ENCODE measurements around the gene ATG9B.

Gene ATG9B

GRCh38 chr7:151003572-151003971, 20.7 kb downstream of the ATG9B start:
- Histone ChIP-seq H3K27me3 (ENCODE audit: insufficient read depth, low read depth) (no peaks in the 10 kb centered on the region; the same call in 1 of the 2 replicates), H3K4me2 (no peak overlapping the region), H3K9ac (no peak overlapping the region), H3K4me3 (IDR thresholded peaks at IDR 0.05; ENCODE audit: insufficient read depth, low read depth, low read length) (no peak overlapping the region), H3K36me3 (ENCODE audit: insufficient read depth) (no peaks in the 10 kb centered on the region), H3K79me2 (ENCODE audit: insufficient read depth, low read depth) (no peaks in the 10 kb centered on the region), H4K20me1 (ENCODE audit: insufficient read depth) (no peaks in the 10 kb centered on the region), H3K4me1 (ENCODE audit: low read depth, poor library complexity, severe bottlenecking) (no peaks in the 10 kb centered on the region), H3K27ac (no peak overlapping the region), H2AFZ (ENCODE audit: low read depth) (no peak overlapping the region)
- TF ChIP-seq, protein P1, sequence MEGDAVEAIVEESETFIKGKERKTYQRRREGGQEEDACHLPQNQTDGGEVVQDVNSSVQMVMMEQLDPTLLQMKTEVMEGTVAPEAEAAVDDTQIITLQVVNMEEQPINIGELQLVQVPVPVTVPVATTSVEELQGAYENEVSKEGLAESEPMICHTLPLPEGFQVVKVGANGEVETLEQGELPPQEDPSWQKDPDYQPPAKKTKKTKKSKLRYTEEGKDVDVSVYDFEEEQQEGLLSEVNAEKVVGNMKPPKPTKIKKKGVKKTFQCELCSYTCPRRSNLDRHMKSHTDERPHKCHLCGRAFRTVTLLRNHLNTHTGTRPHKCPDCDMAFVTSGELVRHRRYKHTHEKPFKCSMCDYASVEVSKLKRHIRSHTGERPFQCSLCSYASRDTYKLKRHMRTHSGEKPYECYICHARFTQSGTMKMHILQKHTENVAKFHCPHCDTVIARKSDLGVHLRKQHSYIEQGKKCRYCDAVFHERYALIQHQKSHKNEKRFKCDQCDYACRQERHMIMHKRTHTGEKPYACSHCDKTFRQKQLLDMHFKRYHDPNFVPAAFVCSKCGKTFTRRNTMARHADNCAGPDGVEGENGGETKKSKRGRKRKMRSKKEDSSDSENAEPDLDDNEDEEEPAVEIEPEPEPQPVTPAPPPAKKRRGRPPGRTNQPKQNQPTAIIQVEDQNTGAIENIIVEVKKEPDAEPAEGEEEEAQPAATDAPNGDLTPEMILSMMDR (conservative IDR thresholded peaks at IDR 0.05; ENCODE audit: low read depth, low read length), result no peak

- TF ChIP-seq, protein P1 (conservative IDR thresholded peaks at IDR 0.05; ENCODE audit: low read depth, low read length), result no peak
Observed at GRCh38 chr7:151001546-151001945, 22.7 kb downstream of the ATG9B start.

DNA sequence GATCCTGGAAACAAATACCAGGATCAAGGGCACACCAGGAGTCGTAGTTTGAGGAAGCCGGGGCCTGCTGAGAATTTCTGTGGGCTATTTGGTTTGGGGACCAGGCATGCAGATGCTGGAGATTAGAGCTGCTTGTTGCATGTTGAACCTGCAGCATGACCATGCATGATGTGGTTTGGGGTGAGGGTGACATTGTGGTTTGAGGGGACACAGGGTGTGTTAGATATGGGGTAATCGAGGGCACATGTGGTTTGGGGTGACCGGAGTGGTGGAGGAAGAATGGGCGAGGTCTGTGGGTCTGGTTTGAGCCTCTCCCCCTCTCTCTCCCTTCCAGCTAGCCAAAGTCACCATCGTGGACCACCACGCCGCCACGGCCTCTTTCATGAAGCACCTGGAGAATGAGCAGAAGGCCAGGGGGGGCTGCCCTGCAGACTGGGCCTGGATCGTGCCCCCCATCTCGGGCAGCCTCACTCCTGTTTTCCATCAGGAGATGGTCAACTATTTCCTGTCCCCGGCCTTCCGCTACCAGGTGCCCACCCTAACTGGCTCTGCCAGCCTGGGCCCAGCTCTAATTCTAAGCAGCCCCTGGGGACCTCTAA, 23.3 kb downstream of the ATG9B start:
- Histone ChIP-seq H3K36me3 (ENCODE audit: insufficient read depth) (no peaks in the 10 kb centered on the region), H3K4me2 (no peak overlapping the region), H2AFZ (ENCODE audit: low read depth) (no peak overlapping the region), H3K9ac (no peak overlapping the region), H3K79me2 (ENCODE audit: insufficient read depth, low read depth) (no peaks in the 10 kb centered on the region), H3K4me1 (ENCODE audit: low read depth, poor library complexity, severe bottlenecking) (no peaks in the 10 kb centered on the region), H4K20me1 (ENCODE audit: insufficient read depth) (no peaks in the 10 kb centered on the region), H3K4me3 (IDR thresholded peaks at IDR 0.05; ENCODE audit: insufficient read depth, low read depth, low read length) (no peak overlapping the region), H3K27me3 (ENCODE audit: insufficient read depth, low read depth) (peaks cover 7% of the 10 kb centered on the region; the same call in 1 of the 2 replicates), H3K27ac (no peak overlapping the region)
- TF ChIP-seq, protein P1 (conservative IDR thresholded peaks at IDR 0.05; ENCODE audit: low read depth, low read length), result no peak

More at GRCh38 chr7:151001546-151001945, 22.7 kb downstream of the ATG9B start:
- no peaks in the 10 kb centered on the region for H4K20me1 ChIP-seq (ENCODE audit: insufficient read depth)
- no peaks in the 10 kb centered on the region for H3K79me2 ChIP-seq (ENCODE audit: insufficient read depth, low read depth)
- no peak overlapping the region for H3K27ac ChIP-seq
- peaks cover 7% of the 10 kb centered on the region; the same call in 1 of the 2 replicates for H3K27me3 ChIP-seq (ENCODE audit: insufficient read depth, low read depth)
- H3K4me3 ChIP-seq (IDR thresholded peaks at IDR 0.05; ENCODE audit: insufficient read depth, low read depth, low read length), result no peak overlapping the region
- no peak overlapping the region for H3K4me2 ChIP-seq
- H2AFZ ChIP-seq (ENCODE audit: low read depth), result no peak overlapping the region
- no peak overlapping the region for H3K9ac ChIP-seq
- no peaks in the 10 kb centered on the region for H3K36me3 ChIP-seq (ENCODE audit: insufficient read depth)
- H3K4me1 ChIP-seq (ENCODE audit: low read depth, poor library complexity, severe bottlenecking), result no peaks in the 10 kb centered on the region

DNA sequence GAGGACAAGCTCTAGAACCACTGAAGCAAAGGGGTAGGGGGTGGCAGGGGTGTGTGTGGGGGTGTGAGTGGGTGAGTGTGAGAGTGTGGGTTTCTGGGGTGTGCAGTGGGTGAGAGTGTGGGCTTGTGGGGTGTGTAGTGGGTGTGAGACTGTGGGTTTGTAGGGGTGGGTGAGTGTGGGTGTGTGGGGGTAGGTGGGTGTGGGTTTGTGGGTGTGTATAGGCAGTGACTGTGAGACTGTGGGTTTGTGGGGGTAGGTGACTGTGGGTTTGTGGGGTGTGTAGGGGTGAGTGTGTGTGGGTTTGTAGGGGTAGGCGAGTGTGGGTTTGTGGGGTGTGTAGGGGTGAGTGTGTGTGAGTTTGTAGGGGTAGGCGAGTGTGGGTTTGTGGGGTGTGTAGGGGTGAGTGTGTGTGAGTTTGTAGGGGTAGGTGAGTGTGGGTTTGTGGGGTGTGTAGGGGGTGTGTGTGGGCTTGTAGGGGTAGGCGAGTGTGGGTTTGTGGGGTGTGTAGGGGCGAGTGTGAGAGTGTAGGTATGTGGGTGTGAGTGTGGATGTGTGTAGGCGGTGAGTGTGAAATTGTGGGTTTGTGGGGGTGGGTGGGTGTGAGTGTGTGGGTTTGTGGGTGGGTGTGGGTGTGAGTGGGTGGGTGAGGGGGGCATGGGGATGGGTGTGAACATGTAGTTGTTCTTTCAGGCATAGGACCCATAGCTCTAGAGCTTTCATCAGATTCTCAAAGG, 24.6 kb downstream of the ATG9B start:
- Histone ChIP-seq H3K79me2 (ENCODE audit: insufficient read depth, low read depth) (no peaks in the 10 kb centered on the region), H3K4me1 (ENCODE audit: low read depth, poor library complexity, severe bottlenecking) (no peaks in the 10 kb centered on the region), H2AFZ (ENCODE audit: low read depth) (no peak overlapping the region), H3K9ac (no peak overlapping the region), H3K27me3 (ENCODE audit: insufficient read depth, low read depth) (peaks cover 7% of the 10 kb centered on the region; the same call in 1 of the 2 replicates), H4K20me1 (ENCODE audit: insufficient read depth) (no peaks in the 10 kb centered on the region), H3K4me3 (IDR thresholded peaks at IDR 0.05; ENCODE audit: insufficient read depth, low read depth, low read length) (no peak overlapping the region), H3K4me2 (no peak overlapping the region), H3K27ac (no peak overlapping the region), H3K36me3 (ENCODE audit: insufficient read depth) (no peaks in the 10 kb centered on the region)
- TF ChIP-seq, protein P1 (conservative IDR thresholded peaks at IDR 0.05; ENCODE audit: low read depth, low read length), result no peak

Measured in KMS-11 (cell line).